Measurements from ENCODE around the gene NAA25. TPM values are rescaled to one million over a fixed set of nuclear protein-coding genes. Genes with fewer than 3 reads are reported as not detected.

NAA25 gene
- polyA plus RNA-seq, 1 of the 3 experiments (the other 2 are of a cell fraction), result 4.4 TPM

GRCh38 chr12:112032292-112032691 lies 76.3 kb downstream of the NAA25 start:
- no peak for DNase-seq
- Histone ChIP-seq H3K79me2 (ENCODE audit: insufficient read depth) (no peaks in the 10 kb centered on the region), H3K36me3 (replicated peaks in 1 of 2; ENCODE audit: control insufficient read depth in 1 of 2, insufficient read depth in 2 of 2, low read length in 1 of 2) (peaks cover 71 to 73% of the 10 kb centered on the region in 2 experiments), H3K4me3 (ENCODE audit: low read depth in 2 of 2, low read length in 1 of 2) (no peak overlapping the region), H3K9me2 (no peaks in the 10 kb centered on the region), H3K27me3 (ENCODE audit: insufficient read depth) (no peaks in the 10 kb centered on the region), H3K27ac (ENCODE audit: low read depth in 2 of 2, low read length in 1 of 2) (no peak overlapping the region), H4K20me1 (ENCODE audit: insufficient read depth) (no peaks in the 10 kb centered on the region), H2AFZ (ENCODE audit: low read depth) (no peak overlapping the region), H3K4me1 (ENCODE audit: control insufficient read depth in 1 of 2, insufficient read depth in 2 of 2, low read depth in 1 of 2, low read length in 1 of 2) (no peaks in the 10 kb centered on the region), H3K9me3 (no peaks in the 10 kb centered on the region), H3K9ac (no peak overlapping the region), H3K4me2 (no peak overlapping the region), H3F3A (replicated peaks; ENCODE audit: insufficient read depth) (peaks cover 7% of the 10 kb centered on the region)
- WGBS (ENCODE audit: low lambda C conversion rate), result 90% methylated on average over 4 of the region's 5 CpGs
- ChIA-PET POLR2A (no interaction called here), CTCF (interaction anchor here (1.0 kb wide), 1 partner anchor 166 kb away, joined by 3 read pairs; no protein-coding TSS in a partner anchor)
- TF ChIP-seq FOXM1 (IDR thresholded peaks at IDR 0.05; ENCODE audit: low read depth) (no peak), EZH2phosphoT487 (IDR thresholded peaks at IDR 0.05; ENCODE audit: borderline replicate concordance, low read depth) (no peak), MXI1 (IDR thresholded peaks at IDR 0.05; ENCODE audit: low read depth, low read length) (no peak), SMC3 (IDR thresholded peaks at IDR 0.05; ENCODE audit: low read depth, low read length) (no peak), GABPA (IDR thresholded peaks at IDR 0.05; ENCODE audit: low read depth) (no peak), PBX3 (IDR thresholded peaks at IDR 0.05) (no peak), JUND (IDR thresholded peaks at IDR 0.05) (no peak), EP300 (IDR thresholded peaks at IDR 0.05; ENCODE audit: borderline replicate concordance in 1 of 2, low read depth in 1 of 2, low read length in 1 of 2) (no peak), CTCF (IDR thresholded peaks at IDR 0.05) (no peak), RFX5 (IDR thresholded peaks at IDR 0.05; ENCODE audit: low read length) (no peak), RAD21 (IDR thresholded peaks at IDR 0.05; ENCODE audit: low read length) (no peak), NRF1 (IDR thresholded peaks at IDR 0.05; ENCODE audit: low read depth, low read length) (no peak), FOXJ3 (CRISPR knock-in tag; IDR thresholded peaks at IDR 0.05) (no peak), REST (IDR thresholded peaks at IDR 0.05; ENCODE audit: low read depth, low read length) (no peak), ELF1 (IDR thresholded peaks at IDR 0.05) (no peak), GATA2 (CRISPR knock-in tag; IDR thresholded peaks at IDR 0.05) (no peak), YY1 (IDR thresholded peaks at IDR 0.05; ENCODE audit: low read depth) (no peak), FOSL2 (IDR thresholded peaks at IDR 0.05; ENCODE audit: borderline replicate concordance, low read depth) (no peak), POLR2AphosphoS5 (IDR thresholded peaks at IDR 0.05; ENCODE audit: low read depth, low read length) (no peak), RXRA (IDR thresholded peaks at IDR 0.05; ENCODE audit: borderline replicate concordance, low read depth) (no peak)

All from SK-N-SH (cell line).